Hepatocyte (in vitro differentiated cells): ENCODE data around the gene RADX. TPM values are rescaled to one million over a fixed set of nuclear protein-coding genes. Genes with fewer than 3 reads are reported as not detected.
A peak's percentile ranks its signal among the peaks of the same experiment; 100 is the strongest.

Experiments
- DNase-seq: peaks from one replicate; pipeline ENCODE4 v3.0.0-alpha.2; 2016; ENCODE audit warnings: low spot score
- H2AFZ ChIP-seq: fragments of 200-600 bp; sonication (generic); 2 replicates; pipeline ENCODE4 v1.6.0; 2016; ENCODE audit warnings: antibody characterized with exemption, mild to moderate bottlenecking
- H3K27ac ChIP-seq: fragments of 200-600 bp; sonication (generic); 2 replicates; pipeline ENCODE4 v1.5.1; 2016; ENCODE audit warnings: mild to moderate bottlenecking
- H3K27me3 ChIP-seq: fragments of 200-600 bp; sonication (generic); 2 replicates; pipeline ENCODE4 v1.6.1; 2016
- H3K36me3 ChIP-seq: fragments of 200-600 bp; sonication (generic); replicated peaks from 2 replicates; pipeline ENCODE4 v1.5.1; 2016; ENCODE audit warnings: low read depth; ENCODE audit not compliant: insufficient read depth
- H3K4me1 ChIP-seq: fragments of 200-600 bp; sonication (generic); 2 replicates; pipeline ENCODE4 v1.5.1; 2016; ENCODE audit warnings: mild to moderate bottlenecking, moderate library complexity; ENCODE audit not compliant: insufficient read depth
- H3K4me2 ChIP-seq: fragments of 200-600 bp; sonication (generic); 2 replicates; pipeline ENCODE4 v1.6.0; 2016
- H3K4me3 ChIP-seq: fragments of 200-600 bp; sonication (generic); 2 replicates; pipeline ENCODE4 v1.5.1; 2016; ENCODE audit warnings: mild to moderate bottlenecking
- H3K79me2 ChIP-seq: fragments of 200-600 bp; sonication (generic); 2 replicates; pipeline ENCODE4 v1.6.0; 2017; ENCODE audit warnings: mild to moderate bottlenecking
- H3K9me2 ChIP-seq: fragments of 200-600 bp; sonication (generic); replicated peaks from 2 replicates; pipeline ENCODE4 v1.6.0; 2017; ENCODE audit warnings: mild to moderate bottlenecking; ENCODE audit not compliant: insufficient read depth
- H3K9me3 ChIP-seq: fragments of 200-600 bp; sonication (generic); 2 replicates; pipeline ENCODE4 v1.5.1; 2016; ENCODE audit warnings: low read depth, mild to moderate bottlenecking
- H4K20me1 ChIP-seq: fragments of 200-600 bp; sonication (generic); 2 replicates; pipeline ENCODE4 v1.6.0; 2016; ENCODE audit warnings: mild to moderate bottlenecking; ENCODE audit not compliant: insufficient read depth, poor library complexity, severe bottlenecking
- EZH2 ChIP-seq: fragments of 200-600 bp; sonication (generic); IDR thresholded peaks from 2 replicates; pipeline ENCODE4 v1.6.1; 2016; ENCODE audit warnings: antibody characterized with exemption, mild to moderate bottlenecking, borderline replicate concordance
- EZH2phosphoT487 ChIP-seq: fragments of 200-600 bp; sonication (generic); IDR thresholded peaks from one replicate; pipeline ENCODE4 v1.6.1; 2018; ENCODE audit warnings: antibody characterized with exemption, mild to moderate bottlenecking, low read depth, moderate library complexity; ENCODE audit not compliant: unreplicated experiment, severe bottlenecking
- WGBS: methylation state at CpG from one replicate; pipeline ENCODE4 v1.1.6; 2016; ENCODE audit warnings: low lambda C conversion rate; ENCODE audit errors: missing lambda C conversion rate; 5-methylcytosine and 5-hydroxymethylcytosine counted together
- polyA plus RNA-seq: library from polyadenylated mRNA; unstranded; fragments of >200 nt; fragmentation: Nextera tagmentation; extraction: Ambion mirVana; gene quantifications from 2 replicates; pipeline ENCODE4 v1.2.1, GENCODE V29; 2016
- total RNA-seq: library from RNA; depleted of rRNA; stranded (reverse); fragments of >200 nt; gene quantifications from 2 replicates; pipeline ENCODE4 v1.2.3, GENCODE V29; 2014
- TF ChIP-seq, protein P1 (sequence below): fragments of 200-600 bp; sonication (generic); IDR thresholded peaks from 2 replicates; pipeline ENCODE4 v1.5.1; 2016; ENCODE audit warnings: antibody characterized with exemption, mild to moderate bottlenecking; ENCODE audit not compliant: poor library complexity

Gene RADX
- total and polyA plus RNA-seq, 2 experiments from 2014 or later = 2.9 to 4.2 TPM

DNA sequence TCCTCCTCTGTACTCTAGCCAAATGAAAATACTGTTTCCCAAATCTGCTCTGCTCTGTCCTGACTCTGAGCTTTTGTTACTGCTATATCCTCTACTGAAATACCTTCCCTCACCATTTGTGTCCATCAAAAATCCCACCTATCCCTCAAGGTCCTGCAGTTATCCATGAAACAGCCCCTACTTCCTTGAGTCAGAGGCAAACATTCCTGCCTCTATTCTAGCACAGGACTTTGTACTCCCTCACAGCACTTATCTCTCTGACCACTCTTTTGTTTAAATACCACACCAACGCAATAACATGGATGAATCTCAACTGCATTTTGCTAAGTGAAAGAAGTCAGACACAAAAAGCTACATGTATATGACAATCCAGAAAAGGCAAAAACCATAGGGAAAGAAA lies 104.2 kb downstream of the RADX start:
- WGBS = 63% methylated on average over 1 of the region's 1 CpG
- no peak overlapping the region for H3K4me3 ChIP-seq
- no peaks in the 10 kb centered on the region for H3K9me2 ChIP-seq
- H4K20me1 ChIP-seq = no peaks in the 10 kb centered on the region
- no peak overlapping the region for H2AFZ ChIP-seq
- H3K79me2 ChIP-seq = no peaks in the 10 kb centered on the region
- no peaks in the 10 kb centered on the region for H3K4me1 ChIP-seq
- TF ChIP-seq, protein P1, sequence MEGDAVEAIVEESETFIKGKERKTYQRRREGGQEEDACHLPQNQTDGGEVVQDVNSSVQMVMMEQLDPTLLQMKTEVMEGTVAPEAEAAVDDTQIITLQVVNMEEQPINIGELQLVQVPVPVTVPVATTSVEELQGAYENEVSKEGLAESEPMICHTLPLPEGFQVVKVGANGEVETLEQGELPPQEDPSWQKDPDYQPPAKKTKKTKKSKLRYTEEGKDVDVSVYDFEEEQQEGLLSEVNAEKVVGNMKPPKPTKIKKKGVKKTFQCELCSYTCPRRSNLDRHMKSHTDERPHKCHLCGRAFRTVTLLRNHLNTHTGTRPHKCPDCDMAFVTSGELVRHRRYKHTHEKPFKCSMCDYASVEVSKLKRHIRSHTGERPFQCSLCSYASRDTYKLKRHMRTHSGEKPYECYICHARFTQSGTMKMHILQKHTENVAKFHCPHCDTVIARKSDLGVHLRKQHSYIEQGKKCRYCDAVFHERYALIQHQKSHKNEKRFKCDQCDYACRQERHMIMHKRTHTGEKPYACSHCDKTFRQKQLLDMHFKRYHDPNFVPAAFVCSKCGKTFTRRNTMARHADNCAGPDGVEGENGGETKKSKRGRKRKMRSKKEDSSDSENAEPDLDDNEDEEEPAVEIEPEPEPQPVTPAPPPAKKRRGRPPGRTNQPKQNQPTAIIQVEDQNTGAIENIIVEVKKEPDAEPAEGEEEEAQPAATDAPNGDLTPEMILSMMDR = no peak
- no peak for TF ChIP-seq EZH2
- TF ChIP-seq EZH2phosphoT487 = no peak
- no peaks in the 10 kb centered on the region for H3K27me3 ChIP-seq
- H3K27ac ChIP-seq = peak overlapping the region; percentile 78
- peak overlapping the region; percentile 58 for H3K4me2 ChIP-seq
- peaks cover 4% of the 10 kb centered on the region for H3K9me3 ChIP-seq
- no peaks in the 10 kb centered on the region for H3K36me3 ChIP-seq
- no peak for DNase-seq

DNA sequence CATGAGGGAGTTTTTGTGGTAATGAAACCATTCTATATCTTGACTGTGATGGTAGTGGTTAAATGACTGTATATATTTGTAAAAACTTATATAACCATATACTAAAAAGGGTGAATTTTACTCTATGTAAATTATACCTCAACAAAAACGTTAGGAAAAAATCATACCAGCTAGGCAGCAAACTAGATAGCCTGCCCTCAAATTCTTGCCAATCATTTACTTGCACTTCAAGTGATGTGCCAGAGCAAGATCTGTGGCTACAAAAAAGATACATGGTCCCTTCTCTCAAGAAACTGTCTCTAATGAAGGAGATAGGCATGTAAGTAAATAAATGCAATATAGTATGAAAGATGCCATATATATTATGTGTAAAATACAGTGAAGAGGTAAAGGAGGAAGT lies 104.7 kb downstream of the RADX start:
- no peak overlapping the region for H3K4me3 ChIP-seq
- H3K9me3 ChIP-seq = peaks cover 4% of the 10 kb centered on the region
- H3K4me1 ChIP-seq = no peaks in the 10 kb centered on the region
- H3K79me2 ChIP-seq = no peaks in the 10 kb centered on the region
- no peaks in the 10 kb centered on the region for H3K36me3 ChIP-seq
- WGBS = 9% methylated on average over 1 of the region's 1 CpG
- H3K9me2 ChIP-seq = no peaks in the 10 kb centered on the region
- no peak for DNase-seq
- peak overlapping the region; percentile 78 for H3K27ac ChIP-seq
- no peak overlapping the region for H2AFZ ChIP-seq
- H4K20me1 ChIP-seq = no peaks in the 10 kb centered on the region
- TF ChIP-seq EZH2 (no peak), EZH2phosphoT487 (no peak)
- TF ChIP-seq, protein P1 = no peak
- H3K4me2 ChIP-seq = peak overlapping the region; percentile 58
- no peaks in the 10 kb centered on the region for H3K27me3 ChIP-seq

DNA sequence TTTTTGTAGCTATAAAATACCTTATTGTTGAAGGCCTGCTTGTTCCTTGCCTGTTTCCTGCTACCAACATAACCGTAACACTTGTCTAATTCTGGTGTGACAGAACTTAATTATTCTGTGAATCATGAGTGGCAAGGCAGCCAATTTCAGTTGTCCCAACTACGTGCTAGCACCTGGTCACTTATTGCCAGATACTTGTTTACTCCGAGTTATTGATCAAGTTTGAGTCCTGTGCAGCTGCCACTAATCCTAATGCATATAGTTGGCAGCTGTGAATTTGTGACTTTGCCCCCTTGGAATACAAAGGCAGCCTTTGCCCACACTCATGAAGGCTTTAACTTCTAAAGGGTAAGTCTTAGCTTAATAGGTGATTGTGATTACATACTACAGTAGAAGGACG lies 106.9 kb downstream of the RADX start:
- H3K4me1 ChIP-seq = no peaks in the 10 kb centered on the region
- no peak for DNase-seq
- no peaks in the 10 kb centered on the region for H4K20me1 ChIP-seq
- no peak overlapping the region for H2AFZ ChIP-seq
- H3K36me3 ChIP-seq = no peaks in the 10 kb centered on the region
- TF ChIP-seq EZH2 = no peak
- TF ChIP-seq, protein P1 = no peak
- no peak for TF ChIP-seq EZH2phosphoT487
- no peaks in the 10 kb centered on the region for H3K9me2 ChIP-seq
- peaks cover under 1% of the 10 kb centered on the region for H3K9me3 ChIP-seq
- 58% methylated on average over 4 of the region's 4 CpGs for WGBS
- H3K27me3 ChIP-seq = no peaks in the 10 kb centered on the region
- peak overlapping the region; percentile 78 for H3K27ac ChIP-seq
- no peak overlapping the region for H3K4me3 ChIP-seq
- H3K79me2 ChIP-seq = no peaks in the 10 kb centered on the region
- no peak overlapping the region for H3K4me2 ChIP-seq

GRCh38 chrX:106725931-106726330 lies 114.2 kb downstream of the RADX start:
- no peak for DNase-seq
- no peak for TF ChIP-seq EZH2
- TF ChIP-seq, protein P1 = no peak
- peaks cover 8% of the 10 kb centered on the region for H3K79me2 ChIP-seq
- no peaks in the 10 kb centered on the region for H3K36me3 ChIP-seq
- H3K27me3 ChIP-seq = no peaks in the 10 kb centered on the region
- no peaks in the 10 kb centered on the region for H3K9me2 ChIP-seq
- peak overlapping the region; percentile 83 for H3K4me2 ChIP-seq
- no peaks in the 10 kb centered on the region for H3K4me1 ChIP-seq
- no peaks in the 10 kb centered on the region for H4K20me1 ChIP-seq
- 40% methylated on average over 8 of the region's 8 CpGs for WGBS
- H3K27ac ChIP-seq = peak overlapping the region; percentile 52
- peak overlapping the region; percentile 22 for H3K4me3 ChIP-seq
- H2AFZ ChIP-seq = peak overlapping the region; percentile 71
- no peaks in the 10 kb centered on the region for H3K9me3 ChIP-seq
